Transverse colon (tissue), 4 donors: ENCODE measurements around the gene MYH10. TPM values are rescaled to one million over a fixed set of nuclear protein-coding genes. Genes with fewer than 3 reads are reported as not detected.

Source experiments
- DNase-seq: peaks from one replicate; pipeline ENCODE4 v3.0.0-alpha.2; 2019
- H3K27ac ChIP-seq, 4 donors: fragments of 200-600 bp; sonication (generic); 2 replicates each; pipeline ENCODE4 v1.5.1; 2016 to 2018; ENCODE audit warnings: inconsistent platforms in 4 of 4
- H3K27me3 ChIP-seq: fragments of 200-600 bp; sonication (generic); 2 replicates; pipeline ENCODE4 v1.5.1; 2017; ENCODE audit warnings: inconsistent platforms
- H3K36me3 ChIP-seq, 4 donors: fragments of 200-600 bp; sonication (generic); 2 replicates each; pipeline ENCODE4 v1.5.1; 2017 to 2019; ENCODE audit warnings: inconsistent platforms in 4 of 4
- H3K4me1 ChIP-seq, 4 donors: fragments of 200-600 bp; sonication (generic); 2 replicates each; pipeline ENCODE4 v1.5.1; 2017 to 2020; ENCODE audit warnings: inconsistent platforms in 4 of 4
- H3K4me3 ChIP-seq, 4 donors: fragments of 200-600 bp; sonication (generic); 1 replicate in 1 of 4; 2 replicates in 3 of 4; pipeline versions ENCODE4 v1.5.1 to v1.6.1; 2017 to 2019; ENCODE audit warnings: inconsistent platforms in 4 of 4
- H3K9me3 ChIP-seq, 2 donors: fragments of 200-600 bp; sonication (generic); 2 replicates each; pipeline ENCODE4 v1.5.1; 2017 to 2019; ENCODE audit warnings: inconsistent platforms in 2 of 2
- EP300 ChIP-seq: sonication (generic); formaldehyde crosslinking; IDR thresholded peaks from one replicate; pipeline ENCODE4 v1.6.1; 2017; ENCODE audit warnings: antibody characterized with exemption, low read depth
- POLR2A ChIP-seq: fragments of 450-650 bp; IDR thresholded peaks from one replicate; pipeline ENCODE4 v1.6.1; 2016; ENCODE audit warnings: antibody characterized with exemption, mild to moderate bottlenecking, moderate library complexity
- POLR2AphosphoS5 ChIP-seq, 3 donors: sonication (generic); formaldehyde crosslinking; IDR thresholded peaks; one replicate each; pipeline ENCODE4 v1.6.1; 2016; ENCODE audit warnings: antibody characterized with exemption in 3 of 3
- WGBS, 2 donors: methylation state at CpG; one replicate each; pipeline ENCODE4 v1.1.5; 2018; ENCODE audit warnings: low coverage in 1 of 2; 5-methylcytosine and 5-hydroxymethylcytosine counted together
- in situ Hi-C, 4 donors: fragments of 200-750 bp; cut with MboI; loops; one replicate each; pipeline versions ENCODE4 v1.15.0 to v1.15.1; 2017; ENCODE audit warnings: low sequenced_read_pairs in 3 of 4, low pct_ligation_motif_present in 1 of 4, low pct_unique_long_range_greater_than_20kb in 1 of 4
- intact Hi-C: fragments of 100-400 bp; cut with DNase I; formaldehyde crosslinking; loops from one replicate; pipeline ENCODE4 v1.15.1; 2023; ENCODE audit warnings: low total_unique reads
- total RNA-seq, 4 donors: library from RNA; depleted of rRNA; stranded (reverse); fragments of >200 nt; gene quantifications; one replicate each; pipeline ENCODE4 v1.1.0, GENCODE V29; 2016
- TF ChIP-seq, protein P1 (sequence below), 5 experiments: fragments of 200-600 bp in 3 of 5; fragments of 450-650 bp in 2 of 5; sonication (generic) in 3 of 5; IDR thresholded peaks; 1 replicate in 2 of 5; 2 replicates in 3 of 5; pipeline ENCODE4 v1.5.1; 2016 to 2017; ENCODE audit warnings: antibody characterized with exemption in 5 of 5, inconsistent platforms in 3 of 5, mild to moderate bottlenecking in 2 of 5, moderate library complexity in 1 of 5

MYH10 gene
- total RNA-seq, 4 donors from 2014 or later, result 3.7 to 71.2 (median 8.3) TPM

DNA sequence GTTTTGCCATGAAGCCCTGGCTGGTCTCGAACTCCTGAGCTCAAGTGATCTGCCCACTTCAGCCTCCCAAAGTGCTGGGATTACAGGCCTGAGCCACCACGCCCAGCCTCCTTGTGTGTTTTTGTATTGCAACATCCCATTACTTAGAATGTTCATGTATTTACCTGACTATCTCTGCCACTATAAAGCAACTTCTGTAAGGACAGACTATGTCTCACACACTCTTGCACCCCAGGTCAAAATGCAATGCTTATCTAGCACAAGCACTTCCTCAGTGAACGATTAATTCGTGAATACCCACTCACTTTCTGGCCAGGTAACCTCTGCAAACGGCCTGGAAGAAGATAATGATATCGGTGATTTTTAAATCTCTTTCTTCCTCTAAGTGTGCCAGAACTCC is 112.2 kb downstream of the MYH10 start:
- DNase-seq, result no peak
- no peaks in the 10 kb centered on the region for H3K4me1 ChIP-seq
- no peaks in the 10 kb centered on the region for H3K27me3 ChIP-seq
- H3K27ac ChIP-seq, result no peak overlapping the region
- TF ChIP-seq POLR2A (no peak), EP300 (no peak), POLR2AphosphoS5 (IDR thresholded peaks at IDR 0.05) (no peak)
- TF ChIP-seq, protein P1, sequence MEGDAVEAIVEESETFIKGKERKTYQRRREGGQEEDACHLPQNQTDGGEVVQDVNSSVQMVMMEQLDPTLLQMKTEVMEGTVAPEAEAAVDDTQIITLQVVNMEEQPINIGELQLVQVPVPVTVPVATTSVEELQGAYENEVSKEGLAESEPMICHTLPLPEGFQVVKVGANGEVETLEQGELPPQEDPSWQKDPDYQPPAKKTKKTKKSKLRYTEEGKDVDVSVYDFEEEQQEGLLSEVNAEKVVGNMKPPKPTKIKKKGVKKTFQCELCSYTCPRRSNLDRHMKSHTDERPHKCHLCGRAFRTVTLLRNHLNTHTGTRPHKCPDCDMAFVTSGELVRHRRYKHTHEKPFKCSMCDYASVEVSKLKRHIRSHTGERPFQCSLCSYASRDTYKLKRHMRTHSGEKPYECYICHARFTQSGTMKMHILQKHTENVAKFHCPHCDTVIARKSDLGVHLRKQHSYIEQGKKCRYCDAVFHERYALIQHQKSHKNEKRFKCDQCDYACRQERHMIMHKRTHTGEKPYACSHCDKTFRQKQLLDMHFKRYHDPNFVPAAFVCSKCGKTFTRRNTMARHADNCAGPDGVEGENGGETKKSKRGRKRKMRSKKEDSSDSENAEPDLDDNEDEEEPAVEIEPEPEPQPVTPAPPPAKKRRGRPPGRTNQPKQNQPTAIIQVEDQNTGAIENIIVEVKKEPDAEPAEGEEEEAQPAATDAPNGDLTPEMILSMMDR (IDR thresholded peaks at IDR 0.05), result no peak
- intact Hi-C loops, result no loop called here
- H3K9me3 ChIP-seq, result no peaks in the 10 kb centered on the region
- H3K4me3 ChIP-seq, result no peak overlapping the region
- H3K36me3 ChIP-seq, result no peaks in the 10 kb centered on the region
- in situ Hi-C loops, result no loop called here
- 83 to 89% methylated on average over 4 to 6 of the region's 6 CpGs for WGBS, 2 donors

DNA sequence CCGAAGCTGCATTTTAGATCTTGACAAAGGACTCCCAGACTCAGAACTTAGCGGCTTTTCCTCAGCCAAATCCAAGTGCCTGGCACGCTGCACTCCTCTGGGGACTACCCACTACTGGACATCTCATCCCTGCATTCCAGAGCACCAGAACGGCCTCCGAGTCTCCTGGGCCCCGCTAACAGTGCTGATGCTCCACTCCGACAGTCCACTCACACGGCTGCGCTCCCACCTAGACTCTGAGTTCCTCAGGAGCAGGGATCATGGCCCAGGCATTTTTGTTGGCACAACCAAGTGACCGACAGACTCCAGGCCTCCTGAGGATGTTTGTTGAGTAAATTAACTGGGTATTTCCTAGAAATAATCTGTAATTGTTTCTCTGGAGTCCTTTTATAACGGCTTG is 115.7 kb downstream of the MYH10 start:
- TF ChIP-seq EP300 (no peak), POLR2AphosphoS5 (IDR thresholded peaks at IDR 0.05) (no peak), POLR2A (no peak)
- TF ChIP-seq, protein P1 (IDR thresholded peaks at IDR 0.05), result no peak
- H3K36me3 ChIP-seq, result no peaks in the 10 kb centered on the region

DNA sequence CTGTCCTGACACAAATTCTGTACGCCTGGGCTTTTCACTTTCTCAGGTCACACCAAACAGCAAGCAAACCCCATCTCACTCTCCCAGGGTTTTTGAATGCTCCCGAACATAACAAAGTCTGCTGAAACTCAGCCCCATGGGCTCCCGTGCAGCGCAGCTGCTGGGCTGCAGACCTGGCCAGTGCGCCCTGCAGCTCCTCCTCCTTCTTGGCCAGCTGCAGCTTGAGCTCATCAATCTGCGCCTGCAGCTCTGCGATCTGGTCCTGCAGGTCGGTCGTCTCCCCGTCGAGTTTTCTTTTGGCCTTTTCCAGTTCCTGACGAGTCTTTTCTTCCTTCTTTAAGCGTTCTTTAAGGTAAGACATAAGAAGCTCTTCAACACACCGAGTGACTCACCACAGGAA is 124.4 kb downstream of the MYH10 start:
- TF ChIP-seq POLR2AphosphoS5 (IDR thresholded peaks at IDR 0.05) (no peak), EP300 (no peak), POLR2A (no peak)
- H3K9me3 ChIP-seq, result no peaks in the 10 kb centered on the region
- H3K4me3 ChIP-seq, result no peak overlapping the region
- in situ Hi-C loops (no loop called here), intact Hi-C loops (no loop called here)
- no peaks in the 10 kb centered on the region for H3K36me3 ChIP-seq
- DNase-seq, result no peak
- H3K27me3 ChIP-seq, result no peaks in the 10 kb centered on the region
- 92% methylated on average over 7 to 14 of the region's 14 CpGs for WGBS, 2 donors
- H3K27ac ChIP-seq, result no peak overlapping the region
- no peaks in the 10 kb centered on the region for H3K4me1 ChIP-seq

More for the DNA sequence above, 115.7 kb downstream of the MYH10 start:
- intact Hi-C loops, result no loop called here
- no peak for DNase-seq
- no peaks in the 10 kb centered on the region for H3K27me3 ChIP-seq
- H3K27ac ChIP-seq, result no peak overlapping the region
- no peak overlapping the region for H3K4me3 ChIP-seq
- no peaks in the 10 kb centered on the region for H3K4me1 ChIP-seq
- H3K9me3 ChIP-seq, result no peaks in the 10 kb centered on the region
- in situ Hi-C loops, result no loop called here
- 93 to 100% methylated on average over 1 to 11 of the region's 11 CpGs for WGBS, 2 donors

DNA sequence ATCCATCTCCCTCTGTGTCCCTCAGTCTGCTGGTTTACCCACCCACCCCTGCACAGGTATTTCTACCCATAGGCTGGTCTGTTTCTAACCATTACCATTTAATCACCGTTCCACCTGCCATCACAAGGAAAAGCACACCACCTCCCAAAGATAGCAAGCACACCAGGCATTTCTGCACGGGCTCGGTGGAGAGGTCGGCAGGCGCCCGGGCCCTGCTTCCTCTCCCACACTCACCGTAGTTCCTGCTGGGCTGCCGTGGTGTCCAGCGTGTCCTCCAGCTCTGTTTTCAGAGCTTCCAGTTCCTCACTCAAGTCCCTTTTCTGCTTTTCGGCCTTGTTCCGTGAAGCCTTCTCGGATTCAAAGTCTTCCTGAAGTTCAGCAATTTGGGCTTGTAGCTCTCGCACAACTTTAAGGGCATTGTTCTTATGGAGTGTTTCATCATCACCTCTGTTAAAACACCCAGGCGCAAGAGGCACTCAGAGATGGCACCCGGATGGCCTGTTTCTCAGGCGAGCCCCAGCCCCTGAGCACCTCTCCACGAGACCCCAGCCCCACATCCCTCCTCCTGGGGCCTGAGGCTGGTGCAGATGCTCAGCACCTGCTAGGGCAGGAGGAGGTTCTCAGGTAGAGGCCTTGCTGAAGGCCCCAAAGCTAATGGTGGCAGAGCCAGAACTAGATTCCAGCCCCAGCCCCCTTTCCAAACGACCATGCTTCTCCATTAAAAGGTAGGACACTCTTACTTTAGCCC is 125.9 kb downstream of the MYH10 start:
- H3K27me3 ChIP-seq, result no peaks in the 10 kb centered on the region
- no peaks in the 10 kb centered on the region for H3K36me3 ChIP-seq
- no peak overlapping the region for H3K4me3 ChIP-seq
- TF ChIP-seq, protein P1 (IDR thresholded peaks at IDR 0.05), result no peak
- TF ChIP-seq EP300 (no peak), POLR2A (no peak), POLR2AphosphoS5 (IDR thresholded peaks at IDR 0.05) (no peak)
- H3K9me3 ChIP-seq, result no peaks in the 10 kb centered on the region
- DNase-seq, result no peak
- in situ Hi-C loops, result no loop called here
- no peak overlapping the region for H3K27ac ChIP-seq
- 86 to 92% methylated on average over 7 to 18 of the region's 18 CpGs for WGBS, 2 donors
- no peaks in the 10 kb centered on the region for H3K4me1 ChIP-seq
- intact Hi-C loops, result no loop called here

DNA sequence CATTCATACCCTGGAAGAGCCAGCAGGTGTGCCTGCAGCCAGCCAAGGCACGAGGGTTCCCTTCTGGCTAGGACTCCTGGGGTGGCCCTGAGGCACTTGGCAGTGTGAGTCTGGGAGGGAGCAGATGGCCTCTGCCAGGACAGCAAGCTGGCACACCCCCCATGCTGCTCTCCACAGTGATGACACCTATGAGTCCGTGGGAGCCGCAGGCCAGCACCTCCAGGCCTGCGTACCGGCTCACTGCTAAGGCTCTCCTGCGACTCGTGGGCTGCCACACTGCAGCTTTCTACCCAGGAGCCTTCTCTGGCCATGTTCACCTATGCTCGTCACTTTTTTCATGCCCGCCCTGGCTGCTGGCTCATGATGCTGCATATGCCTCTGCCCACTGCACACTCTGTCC is 126.7 kb downstream of the MYH10 start:
- no peaks in the 10 kb centered on the region for H3K4me1 ChIP-seq
- TF ChIP-seq, protein P1 (IDR thresholded peaks at IDR 0.05), result no peak
- TF ChIP-seq EP300 (no peak), POLR2AphosphoS5 (IDR thresholded peaks at IDR 0.05) (no peak), POLR2A (no peak)
- in situ Hi-C loops, result no loop called here
- H3K27ac ChIP-seq, result no peak overlapping the region
- no peaks in the 10 kb centered on the region for H3K9me3 ChIP-seq
- WGBS, 2 donors, result 88 to 100% methylated on average over 1 to 9 of the region's 9 CpGs
- intact Hi-C loops, result no loop called here
- no peak for DNase-seq
- no peaks in the 10 kb centered on the region for H3K27me3 ChIP-seq
- no peak overlapping the region for H3K4me3 ChIP-seq
- H3K36me3 ChIP-seq, result no peaks in the 10 kb centered on the region
